HepG2 (cell line): ENCODE measurements around the gene PSKH1. TPM values are rescaled to one million over a fixed set of nuclear protein-coding genes. Genes with fewer than 3 reads are reported as not detected.

Source experiments
- ARNT ChIP-seq: fragments of 450-650 bp; IDR thresholded peaks from 2 replicates; pipeline ENCODE4 v1.6.1; 2017
- BCL6 ChIP-seq: IDR thresholded peaks from 2 replicates; pipeline ENCODE4 v1.6.1; 2016; ENCODE audit warnings: missing genetic modification reagents, missing compliant biosample characterization
- KIAA2018 ChIP-seq: sonication (generic); formaldehyde crosslinking; IDR thresholded peaks from 2 replicates; pipeline ENCODE4 v1.5.0; 2020; ENCODE audit warnings: mild to moderate bottlenecking, missing genetic modification reagents, borderline replicate concordance
- SMAD3 ChIP-seq: sonication (generic); formaldehyde crosslinking; IDR thresholded peaks from 2 replicates; pipeline ENCODE4 v1.4.0; 2020; ENCODE audit warnings: missing genetic modification reagents
- STAT5B ChIP-seq: sonication (generic); formaldehyde crosslinking; IDR thresholded peaks from 2 replicates; pipeline ENCODE4 v1.4.0; 2020; ENCODE audit warnings: missing genetic modification reagents
- ZBTB43 ChIP-seq: sonication (generic); formaldehyde crosslinking; conservative IDR thresholded peaks from 2 replicates; pipeline ENCODE4 v1.4.0; 2020; ENCODE audit warnings: missing genetic modification reagents
- ZC3H4 ChIP-seq: sonication (generic); formaldehyde crosslinking; IDR thresholded peaks from 2 replicates; pipeline ENCODE4 v1.4.0; 2020; ENCODE audit warnings: missing genetic modification reagents, borderline replicate concordance
- ZGPAT ChIP-seq: IDR thresholded peaks from 2 replicates; pipeline ENCODE4 v1.6.1; 2016; ENCODE audit warnings: mild to moderate bottlenecking
- ZNF230 ChIP-seq: sonication (generic); formaldehyde crosslinking; IDR thresholded peaks from 2 replicates; pipeline ENCODE4 v1.4.0; 2020; ENCODE audit warnings: mild to moderate bottlenecking, missing genetic modification reagents
- ZNF546 ChIP-seq: sonication (generic); formaldehyde crosslinking; conservative IDR thresholded peaks from 2 replicates; pipeline ENCODE4 v1.8.1; 2023; ENCODE audit warnings: mild to moderate bottlenecking, missing genetic modification reagents
- ZNF562 ChIP-seq: sonication (generic); formaldehyde crosslinking; IDR thresholded peaks from 2 replicates; pipeline ENCODE4 v1.8.0; 2022; ENCODE audit warnings: missing genetic modification reagents, borderline replicate concordance
- ZSCAN20 ChIP-seq: sonication (generic); formaldehyde crosslinking; IDR thresholded peaks from 2 replicates; pipeline ENCODE4 v1.4.0; 2020; ENCODE audit warnings: missing genetic modification reagents, mild to moderate bottlenecking, borderline replicate concordance
- polyA plus RNA-seq, 8 experiments: library from polyadenylated mRNA; depleted of rRNA in 3 of 8; stranded (reverse) in 7 of 8; unstranded in 1 of 8; fragments of >200 nt; fragmentation: Illumina TruSeq in 4 of 8; extraction: Trizol in 4 of 8; gene quantifications; 2 replicates each; pipeline versions ENCODE4 v1.2.1 to v1.2.3, GENCODE V29; 2011 to 2016; ENCODE audit warnings: low read depth in 4 of 8, missing spikeins in 1 of 8, mixed read lengths in 1 of 8; ENCODE audit not compliant: insufficient read depth in 1 of 8
- total RNA-seq, 5 experiments: library from RNA; depleted of rRNA; stranded (reverse); fragments of >200 nt; fragmentation: Illumina TruSeq; extraction: Trizol; gene quantifications; 2 replicates each; pipeline ENCODE4 v1.2.3, GENCODE V29; 2016; ENCODE audit warnings: low read depth in 1 of 5
- TF ChIP-seq, protein P1 (sequence below): sonication (generic); formaldehyde crosslinking; IDR thresholded peaks from 2 replicates; pipeline ENCODE4 v1.4.0; 2020; ENCODE audit warnings: mild to moderate bottlenecking, missing genetic modification reagents

PSKH1 gene
- total and polyA plus RNA-seq, 2 of the 13 experiments (the other 11 are each of a cell fraction or from before 2014, with no cell fraction given), result 8.4 to 19.1 TPM

- no peak for TF ChIP-seq ZSCAN20 (CRISPR knock-in tag)
- TF ChIP-seq ZNF230 (CRISPR knock-in tag), result peak; percentile 4
- TF ChIP-seq ZNF546 (CRISPR knock-in tag), result no peak
- TF ChIP-seq ZNF562 (CRISPR knock-in tag), result no peak
- no peak for TF ChIP-seq BCL6
- TF ChIP-seq ZBTB43 (CRISPR knock-in tag), result no peak
- no peak for TF ChIP-seq ZC3H4 (CRISPR knock-in tag)
- TF ChIP-seq SMAD3, result no peak
- TF ChIP-seq KIAA2018 (CRISPR knock-in tag), result no peak
- TF ChIP-seq STAT5B (CRISPR knock-in tag), result no peak
- TF ChIP-seq ZGPAT, result no peak
- TF ChIP-seq, protein P1, sequence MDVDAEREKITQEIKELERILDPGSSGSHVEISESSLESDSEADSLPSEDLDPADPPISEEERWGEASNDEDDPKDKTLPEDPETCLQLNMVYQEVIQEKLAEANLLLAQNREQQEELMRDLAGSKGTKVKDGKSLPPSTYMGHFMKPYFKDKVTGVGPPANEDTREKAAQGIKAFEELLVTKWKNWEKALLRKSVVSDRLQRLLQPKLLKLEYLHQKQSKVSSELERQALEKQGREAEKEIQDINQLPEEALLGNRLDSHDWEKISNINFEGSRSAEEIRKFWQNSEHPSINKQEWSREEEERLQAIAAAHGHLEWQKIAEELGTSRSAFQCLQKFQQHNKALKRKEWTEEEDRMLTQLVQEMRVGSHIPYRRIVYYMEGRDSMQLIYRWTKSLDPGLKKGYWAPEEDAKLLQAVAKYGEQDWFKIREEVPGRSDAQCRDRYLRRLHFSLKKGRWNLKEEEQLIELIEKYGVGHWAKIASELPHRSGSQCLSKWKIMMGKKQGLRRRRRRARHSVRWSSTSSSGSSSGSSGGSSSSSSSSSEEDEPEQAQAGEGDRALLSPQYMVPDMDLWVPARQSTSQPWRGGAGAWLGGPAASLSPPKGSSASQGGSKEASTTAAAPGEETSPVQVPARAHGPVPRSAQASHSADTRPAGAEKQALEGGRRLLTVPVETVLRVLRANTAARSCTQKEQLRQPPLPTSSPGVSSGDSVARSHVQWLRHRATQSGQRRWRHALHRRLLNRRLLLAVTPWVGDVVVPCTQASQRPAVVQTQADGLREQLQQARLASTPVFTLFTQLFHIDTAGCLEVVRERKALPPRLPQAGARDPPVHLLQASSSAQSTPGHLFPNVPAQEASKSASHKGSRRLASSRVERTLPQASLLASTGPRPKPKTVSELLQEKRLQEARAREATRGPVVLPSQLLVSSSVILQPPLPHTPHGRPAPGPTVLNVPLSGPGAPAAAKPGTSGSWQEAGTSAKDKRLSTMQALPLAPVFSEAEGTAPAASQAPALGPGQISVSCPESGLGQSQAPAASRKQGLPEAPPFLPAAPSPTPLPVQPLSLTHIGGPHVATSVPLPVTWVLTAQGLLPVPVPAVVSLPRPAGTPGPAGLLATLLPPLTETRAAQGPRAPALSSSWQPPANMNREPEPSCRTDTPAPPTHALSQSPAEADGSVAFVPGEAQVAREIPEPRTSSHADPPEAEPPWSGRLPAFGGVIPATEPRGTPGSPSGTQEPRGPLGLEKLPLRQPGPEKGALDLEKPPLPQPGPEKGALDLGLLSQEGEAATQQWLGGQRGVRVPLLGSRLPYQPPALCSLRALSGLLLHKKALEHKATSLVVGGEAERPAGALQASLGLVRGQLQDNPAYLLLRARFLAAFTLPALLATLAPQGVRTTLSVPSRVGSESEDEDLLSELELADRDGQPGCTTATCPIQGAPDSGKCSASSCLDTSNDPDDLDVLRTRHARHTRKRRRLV (CRISPR knock-in tag), result peak; percentile 73
- TF ChIP-seq ARNT, result no peak
Measured at GRCh38 chr16:67969254-67970039, 76.4 kb downstream of the PSKH1 start (continued).
